ENCODE results near the gene ARHGAP10.

Gene ARHGAP10

DNA sequence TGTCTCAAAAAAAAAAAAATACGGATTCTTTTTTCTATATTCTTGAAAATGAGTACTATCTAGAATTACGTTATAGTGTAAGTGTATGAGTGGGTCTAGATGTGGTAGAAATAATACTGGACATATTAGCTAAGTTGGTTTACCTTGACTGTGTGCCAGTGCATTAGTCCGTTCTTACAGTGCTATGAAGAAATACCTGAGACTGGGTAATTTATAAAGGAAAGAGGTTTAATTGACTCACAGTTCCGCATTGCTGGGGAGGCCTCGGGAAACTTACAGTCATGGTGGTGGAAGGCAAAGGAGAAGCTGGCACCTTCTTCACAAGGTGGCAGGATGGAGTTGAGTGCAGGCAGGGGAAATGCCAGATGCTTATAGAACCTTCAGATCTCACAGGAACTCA, 92.4 kb downstream of the ARHGAP10 start:
- H3K9me3 ChIP-seq (ENCODE audit: control insufficient read depth, insufficient read depth, low read length): no peaks in the 10 kb centered on the region
- WGBS (ENCODE audit: insufficient coverage, insufficient read length): 100% methylated on average over 1 of the region's 5 CpGs

DNA sequence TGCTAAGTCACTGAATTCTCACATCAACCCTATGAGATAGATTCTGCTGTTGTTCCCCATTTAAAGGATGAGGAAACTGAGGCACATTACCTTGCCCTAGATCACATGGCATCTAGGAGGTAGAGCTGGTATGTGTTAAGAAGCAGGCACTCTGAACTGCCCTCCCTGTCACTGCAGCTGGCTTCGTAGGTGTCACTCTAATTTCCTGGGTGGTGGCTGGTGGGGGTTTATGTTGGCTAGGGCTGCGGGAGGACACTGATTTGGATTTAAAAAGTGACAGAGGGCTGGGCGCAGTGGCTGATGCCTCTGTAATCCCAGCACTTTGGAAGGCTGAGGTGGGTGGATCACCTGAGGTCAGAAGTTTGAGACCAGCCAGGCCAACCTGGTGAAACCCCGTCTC, 93.0 kb downstream of the ARHGAP10 start:
- H3K36me3 ChIP-seq (ENCODE audit: control insufficient read depth, insufficient read depth, low read length): no peaks in the 10 kb centered on the region
- H3K9me3 ChIP-seq (ENCODE audit: control insufficient read depth, insufficient read depth, low read length): no peaks in the 10 kb centered on the region
- H3K4me3 ChIP-seq (ENCODE audit: low read length): no peak overlapping the region
- no peaks in the 10 kb centered on the region for H3K4me1 ChIP-seq (ENCODE audit: control insufficient read depth, insufficient read depth, low read length)
- H3K27me3 ChIP-seq (ENCODE audit: control insufficient read depth, insufficient read depth, low read length): 0 out of 2 replicates have a peak, but pooled peaks cover 1% of the 10 kb centered on the region
- DNase-seq (ENCODE audit: low read depth, low spot score): no peak
- WGBS (ENCODE audit: insufficient coverage, insufficient read length): no CpG with 5 or more reads among the region's 4 CpGs
- H3K27ac ChIP-seq (ENCODE audit: low read length): no peak overlapping the region

More for the DNA sequence above, 92.4 kb downstream of the ARHGAP10 start:
- Histone ChIP-seq H3K36me3 (ENCODE audit: control insufficient read depth, insufficient read depth, low read length) (no peaks in the 10 kb centered on the region), H3K27ac (ENCODE audit: low read length) (no peak overlapping the region), H3K4me1 (ENCODE audit: control insufficient read depth, insufficient read depth, low read length) (no peaks in the 10 kb centered on the region), H3K4me3 (ENCODE audit: low read length) (no peak overlapping the region), H3K27me3 (ENCODE audit: control insufficient read depth, insufficient read depth, low read length) (0 out of 2 replicates have a peak, but pooled peaks cover 1% of the 10 kb centered on the region)
- no peak for DNase-seq (ENCODE audit: low read depth, low spot score)

DNA sequence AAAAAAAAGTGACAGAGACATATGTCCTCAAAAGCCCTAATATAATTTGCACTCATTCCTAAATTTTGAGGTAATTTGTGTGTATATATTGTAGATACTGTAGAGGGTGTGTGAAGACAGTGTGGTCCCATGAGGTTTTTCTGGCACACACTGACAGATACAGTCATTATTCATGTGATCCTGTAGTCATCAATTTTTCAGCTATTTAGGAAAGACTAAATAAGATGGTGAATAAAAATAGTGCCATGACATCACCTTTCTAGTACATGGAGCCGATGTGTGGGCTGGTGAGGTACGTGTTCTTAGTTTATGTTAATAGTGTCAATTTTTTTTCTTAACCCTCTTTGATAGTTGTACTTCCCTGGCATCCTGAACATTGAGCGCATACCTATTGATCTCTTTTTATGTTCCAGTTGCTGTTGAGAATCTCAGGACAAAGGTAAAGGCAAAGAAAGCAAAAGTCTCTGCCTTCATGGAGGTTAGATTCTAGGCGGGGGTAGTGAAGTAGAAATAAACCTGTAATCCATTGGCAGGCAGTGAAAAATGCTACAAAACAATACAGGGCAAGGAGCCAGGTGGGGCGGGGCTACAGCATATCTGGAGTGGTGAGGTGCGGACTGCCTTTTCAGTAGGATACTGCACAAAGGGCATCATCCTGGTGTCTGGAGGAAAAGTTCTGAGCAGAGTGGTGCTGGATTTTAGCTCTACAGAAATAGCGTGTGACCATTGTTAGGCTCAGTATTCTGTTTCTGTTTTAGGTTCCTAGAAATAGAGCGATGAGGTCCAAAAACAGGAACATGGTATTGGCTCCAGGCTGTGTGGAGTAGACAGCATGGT, 93.8 kb downstream of the ARHGAP10 start:
- no peak overlapping the region for H3K4me3 ChIP-seq (ENCODE audit: low read length)
- H3K4me1 ChIP-seq (ENCODE audit: control insufficient read depth, insufficient read depth, low read length): no peaks in the 10 kb centered on the region
- H3K9me3 ChIP-seq (ENCODE audit: control insufficient read depth, insufficient read depth, low read length): no peaks in the 10 kb centered on the region
- WGBS (ENCODE audit: insufficient coverage, insufficient read length): no CpG with 5 or more reads among the region's 8 CpGs
- 0 out of 2 replicates have a peak, but pooled peaks cover 1% of the 10 kb centered on the region for H3K27me3 ChIP-seq (ENCODE audit: control insufficient read depth, insufficient read depth, low read length)
- H3K27ac ChIP-seq (ENCODE audit: low read length): no peak overlapping the region
- DNase-seq (ENCODE audit: low read depth, low spot score): no peak
- no peaks in the 10 kb centered on the region for H3K36me3 ChIP-seq (ENCODE audit: control insufficient read depth, insufficient read depth, low read length)

DNA sequence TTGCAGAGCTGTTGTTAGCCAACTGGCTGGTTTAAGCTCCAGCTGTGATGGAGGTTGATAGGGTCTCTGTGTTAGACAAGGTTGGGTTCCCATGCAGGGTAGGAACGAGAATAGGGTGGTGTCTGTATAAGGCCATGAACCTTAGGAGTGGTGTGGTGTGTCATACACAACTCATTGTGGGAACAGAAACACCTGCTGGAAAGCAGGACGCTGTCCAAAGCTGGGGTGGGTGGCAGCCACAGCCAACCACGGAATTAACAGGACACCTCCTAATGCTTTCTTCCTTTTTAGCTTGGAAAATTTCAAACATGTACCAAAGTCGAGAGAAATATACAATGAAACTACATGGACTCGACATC, 94.4 kb downstream of the ARHGAP10 start:
- no peak overlapping the region for H3K4me3 ChIP-seq (ENCODE audit: low read length)
- H3K4me1 ChIP-seq (ENCODE audit: control insufficient read depth, insufficient read depth, low read length): no peaks in the 10 kb centered on the region
- 0 out of 2 replicates have a peak, but pooled peaks cover 1% of the 10 kb centered on the region for H3K27me3 ChIP-seq (ENCODE audit: control insufficient read depth, insufficient read depth, low read length)
- no peaks in the 10 kb centered on the region for H3K9me3 ChIP-seq (ENCODE audit: control insufficient read depth, insufficient read depth, low read length)
- DNase-seq (ENCODE audit: low read depth, low spot score): no peak
- no peaks in the 10 kb centered on the region for H3K36me3 ChIP-seq (ENCODE audit: control insufficient read depth, insufficient read depth, low read length)
- H3K27ac ChIP-seq (ENCODE audit: low read length): no peak overlapping the region
- no CpG with 5 or more reads among the region's 5 CpGs for WGBS (ENCODE audit: insufficient coverage, insufficient read length)

DNA sequence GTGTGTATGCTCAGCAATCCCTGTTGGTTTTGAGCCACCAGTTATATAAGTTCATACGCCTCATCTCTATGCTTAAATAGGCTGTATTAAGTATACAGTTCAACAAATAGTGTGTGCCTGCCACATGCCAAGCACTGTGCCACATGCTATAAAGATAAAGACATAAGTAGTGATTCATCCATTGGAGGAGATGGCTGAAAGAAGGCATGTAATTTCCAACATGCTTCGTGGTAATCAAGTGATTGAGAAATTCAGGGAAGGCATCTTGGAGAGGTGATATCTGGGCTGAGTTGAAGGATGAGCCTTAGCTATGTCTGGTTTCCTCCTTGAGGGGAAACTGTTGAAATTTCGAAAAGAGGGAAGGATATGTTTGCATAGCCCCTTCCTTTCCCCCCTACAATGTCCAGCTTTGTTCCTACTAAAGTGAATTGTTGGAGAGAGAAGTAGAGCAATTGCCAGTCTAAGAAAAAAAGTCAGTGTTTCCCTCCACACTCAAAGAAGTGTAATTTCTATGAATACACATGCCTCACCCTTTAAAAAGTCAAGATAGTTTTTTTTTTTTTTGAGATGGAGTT, 96.5 kb downstream of the ARHGAP10 start:
- Histone ChIP-seq H3K36me3 (ENCODE audit: control insufficient read depth, insufficient read depth, low read length) (no peaks in the 10 kb centered on the region), H3K4me1 (ENCODE audit: control insufficient read depth, insufficient read depth, low read length) (no peaks in the 10 kb centered on the region), H3K27me3 (ENCODE audit: control insufficient read depth, insufficient read depth, low read length) (no peaks in the 10 kb centered on the region), H3K4me3 (ENCODE audit: low read length) (no peak overlapping the region), H3K9me3 (ENCODE audit: control insufficient read depth, insufficient read depth, low read length) (no peaks in the 10 kb centered on the region), H3K27ac (ENCODE audit: low read length) (no peak overlapping the region)
- no CpG with 5 or more reads among the region's 3 CpGs for WGBS (ENCODE audit: insufficient coverage, insufficient read length)
- DNase-seq (ENCODE audit: low read depth, low spot score): no peak

DNA sequence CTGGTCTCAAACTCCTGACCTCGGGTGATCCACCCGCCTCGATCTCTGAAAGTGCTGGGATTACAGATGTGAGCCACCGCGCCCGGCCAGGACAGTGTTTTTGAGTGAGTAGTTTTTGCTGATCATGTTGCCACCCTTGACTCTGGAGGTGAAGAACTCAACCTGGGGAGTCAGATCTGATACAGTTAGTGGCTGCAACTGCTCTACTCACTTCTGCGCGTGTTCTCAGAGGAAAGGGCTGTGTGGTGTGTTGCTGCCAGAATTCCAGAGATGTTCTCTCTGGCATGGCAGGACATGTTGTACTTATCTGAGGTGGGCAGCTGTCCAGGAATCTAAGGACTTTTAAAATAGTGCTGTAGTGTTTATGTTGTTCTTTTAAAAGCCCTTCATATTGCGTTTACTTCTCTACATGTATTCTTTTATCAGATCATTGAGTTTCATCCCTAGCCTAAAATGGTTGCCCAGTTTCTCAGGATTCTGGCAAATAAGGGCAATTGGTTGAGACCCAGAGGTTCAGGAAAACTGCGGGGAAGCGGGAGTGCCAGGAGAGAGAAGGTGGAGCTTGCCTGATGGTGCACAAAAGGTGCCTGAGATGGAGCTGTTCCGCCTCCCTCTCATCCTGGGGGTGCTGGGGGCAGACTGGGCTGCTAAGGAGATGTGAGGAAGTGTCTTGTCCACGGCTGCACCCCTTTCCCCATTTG, 97.7 kb downstream of the ARHGAP10 start:
- DNase-seq (ENCODE audit: low read depth, low spot score): no peak
- no peak overlapping the region for H3K27ac ChIP-seq (ENCODE audit: low read length)
- no peak overlapping the region for H3K4me3 ChIP-seq (ENCODE audit: low read length)
- H3K36me3 ChIP-seq (ENCODE audit: control insufficient read depth, insufficient read depth, low read length): no peaks in the 10 kb centered on the region
- H3K9me3 ChIP-seq (ENCODE audit: control insufficient read depth, insufficient read depth, low read length): no peaks in the 10 kb centered on the region
- no peaks in the 10 kb centered on the region for H3K4me1 ChIP-seq (ENCODE audit: control insufficient read depth, insufficient read depth, low read length)
- no peaks in the 10 kb centered on the region for H3K27me3 ChIP-seq (ENCODE audit: control insufficient read depth, insufficient read depth, low read length)
- WGBS (ENCODE audit: insufficient coverage, insufficient read length): no CpG with 5 or more reads among the region's 13 CpGs

DNA sequence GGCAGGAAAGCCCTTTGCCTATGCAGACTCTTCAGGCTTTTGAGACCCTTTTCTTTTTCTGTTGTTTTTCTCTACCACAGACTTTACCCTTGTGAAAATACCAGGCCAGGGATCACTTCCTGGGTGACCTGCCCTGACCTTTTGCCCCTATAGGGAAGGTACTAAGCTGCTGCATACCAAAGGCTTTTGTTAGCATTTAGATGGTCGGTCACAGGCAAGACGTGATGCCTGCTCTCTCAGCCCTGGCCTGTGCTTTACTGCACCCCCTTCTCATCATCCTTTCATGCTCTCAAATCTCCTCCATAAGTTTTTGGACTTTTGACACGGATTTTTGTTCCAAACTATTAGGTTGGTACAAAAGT, 98.2 kb downstream of the ARHGAP10 start:
- Histone ChIP-seq H3K4me1 (ENCODE audit: control insufficient read depth, insufficient read depth, low read length) (no peaks in the 10 kb centered on the region), H3K27me3 (ENCODE audit: control insufficient read depth, insufficient read depth, low read length) (no peaks in the 10 kb centered on the region), H3K27ac (ENCODE audit: low read length) (no peak overlapping the region), H3K4me3 (ENCODE audit: low read length) (no peak overlapping the region), H3K36me3 (ENCODE audit: control insufficient read depth, insufficient read depth, low read length) (no peaks in the 10 kb centered on the region), H3K9me3 (ENCODE audit: control insufficient read depth, insufficient read depth, low read length) (no peaks in the 10 kb centered on the region)
- no peak for DNase-seq (ENCODE audit: low read depth, low spot score)
- no CpG with 5 or more reads among the region's 3 CpGs for WGBS (ENCODE audit: insufficient coverage, insufficient read length)

DNA sequence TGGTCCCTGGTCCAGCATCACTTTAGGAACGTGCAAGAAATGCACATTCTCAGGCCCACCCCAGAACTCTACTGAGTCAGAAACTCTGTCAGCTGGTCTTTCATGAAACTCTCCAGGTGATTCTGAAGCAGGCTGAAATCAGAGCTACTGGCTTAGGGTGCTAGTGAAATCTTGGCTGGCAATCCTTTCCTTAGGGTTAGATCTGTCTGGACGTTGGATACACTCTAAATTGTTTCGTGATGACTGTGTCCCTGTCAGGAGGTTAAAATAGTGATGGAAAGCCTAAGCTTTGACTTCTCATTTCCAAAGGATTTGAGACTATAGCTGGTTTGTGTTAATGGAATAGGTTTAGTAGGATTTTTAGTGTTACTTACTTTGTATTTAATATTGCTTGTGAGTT, 99.1 kb downstream of the ARHGAP10 start:
- DNase-seq (ENCODE audit: low read depth, low spot score): no peak
- WGBS (ENCODE audit: insufficient coverage, insufficient read length): no CpG with 5 or more reads among the region's 3 CpGs
- Histone ChIP-seq H3K4me3 (ENCODE audit: low read length) (no peak overlapping the region), H3K27ac (ENCODE audit: low read length) (no peak overlapping the region), H3K4me1 (ENCODE audit: control insufficient read depth, insufficient read depth, low read length) (no peaks in the 10 kb centered on the region), H3K9me3 (ENCODE audit: control insufficient read depth, insufficient read depth, low read length) (no peaks in the 10 kb centered on the region), H3K27me3 (ENCODE audit: control insufficient read depth, insufficient read depth, low read length) (no peaks in the 10 kb centered on the region), H3K36me3 (ENCODE audit: control insufficient read depth, insufficient read depth, low read length) (no peaks in the 10 kb centered on the region)

DNA sequence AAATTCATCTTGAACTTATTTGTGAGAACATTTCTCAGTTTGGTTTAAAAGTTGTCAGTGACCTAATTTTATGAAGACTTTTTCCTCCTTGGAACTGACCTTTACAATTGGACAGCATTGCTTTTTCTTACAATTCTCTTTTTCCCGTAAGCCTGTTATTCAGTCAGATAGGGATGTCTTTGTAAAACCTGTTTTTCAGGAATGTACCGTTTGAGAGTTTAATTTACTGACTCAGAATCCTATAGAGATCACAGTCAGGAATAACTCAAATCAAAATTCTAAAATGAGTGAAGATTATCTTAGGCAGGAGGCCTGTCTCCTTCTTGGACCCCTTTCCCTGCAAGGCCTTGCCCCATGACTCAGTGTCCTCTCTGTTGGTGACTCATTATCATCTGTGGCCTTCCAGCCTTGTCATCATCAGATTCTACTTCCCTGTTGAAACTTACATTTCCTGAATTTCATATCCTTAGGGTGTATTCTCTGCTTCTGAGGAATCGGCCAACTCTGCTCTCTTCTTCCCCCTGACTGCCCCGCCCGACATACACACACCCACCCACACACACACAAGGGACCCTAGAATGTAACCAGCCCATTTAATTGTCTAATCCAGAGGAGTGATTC, 99.8 kb downstream of the ARHGAP10 start:
- no peaks in the 10 kb centered on the region for H3K27me3 ChIP-seq (ENCODE audit: control insufficient read depth, insufficient read depth, low read length)
- no peak overlapping the region for H3K4me3 ChIP-seq (ENCODE audit: low read length)
- no peaks in the 10 kb centered on the region for H3K4me1 ChIP-seq (ENCODE audit: control insufficient read depth, insufficient read depth, low read length)
- H3K27ac ChIP-seq (ENCODE audit: low read length): no peak overlapping the region
- H3K9me3 ChIP-seq (ENCODE audit: control insufficient read depth, insufficient read depth, low read length): no peaks in the 10 kb centered on the region
- no peak for DNase-seq (ENCODE audit: low read depth, low spot score)
- no CpG with 5 or more reads among the region's 5 CpGs for WGBS (ENCODE audit: insufficient coverage, insufficient read length)
- no peaks in the 10 kb centered on the region for H3K36me3 ChIP-seq (ENCODE audit: control insufficient read depth, insufficient read depth, low read length)

DNA sequence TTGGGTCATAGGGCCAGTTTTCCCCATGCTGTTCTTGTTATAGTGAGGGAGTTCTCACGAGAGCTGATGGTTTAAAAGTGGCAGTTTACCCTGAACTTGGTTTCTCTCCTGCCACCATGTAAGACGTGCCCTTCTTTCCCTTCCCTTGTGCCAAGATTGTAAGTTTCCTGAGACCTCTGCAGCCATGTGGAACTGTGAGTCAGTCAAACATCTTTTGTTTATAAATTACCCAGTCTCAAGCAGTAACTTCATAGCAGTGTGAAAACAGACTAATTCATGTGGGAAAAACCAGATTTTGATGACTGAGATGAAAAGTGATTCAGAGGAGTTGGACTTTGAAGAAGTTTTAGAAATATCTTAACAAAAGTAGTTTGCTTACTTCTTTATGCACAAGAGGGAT, 101.4 kb downstream of the ARHGAP10 start:
- DNase-seq (ENCODE audit: low read depth, low spot score): no peak
- Histone ChIP-seq H3K27ac (ENCODE audit: low read length) (no peak overlapping the region), H3K27me3 (ENCODE audit: control insufficient read depth, insufficient read depth, low read length) (no peaks in the 10 kb centered on the region), H3K4me1 (ENCODE audit: control insufficient read depth, insufficient read depth, low read length) (no peaks in the 10 kb centered on the region), H3K36me3 (ENCODE audit: control insufficient read depth, insufficient read depth, low read length) (no peaks in the 10 kb centered on the region), H3K9me3 (ENCODE audit: control insufficient read depth, insufficient read depth, low read length) (no peaks in the 10 kb centered on the region), H3K4me3 (ENCODE audit: low read length) (no peak overlapping the region)
- no CpG with 5 or more reads among the region's 2 CpGs for WGBS (ENCODE audit: insufficient coverage, insufficient read length)
